Stimulated activated CD4-positive, alpha-beta T cell treated with anti-CD3 and anti-CD28 coated beads, Interleukin-4, amount 100 ng/mL, for 4 hours (primary cell): ENCODE data around the gene IGF2R.

Source experiments
- DNase-seq, 2 experiments: peaks; one replicate each; pipeline ENCODE4 v3.0.0-alpha.2; 2020

The IGF2R gene

DNA sequence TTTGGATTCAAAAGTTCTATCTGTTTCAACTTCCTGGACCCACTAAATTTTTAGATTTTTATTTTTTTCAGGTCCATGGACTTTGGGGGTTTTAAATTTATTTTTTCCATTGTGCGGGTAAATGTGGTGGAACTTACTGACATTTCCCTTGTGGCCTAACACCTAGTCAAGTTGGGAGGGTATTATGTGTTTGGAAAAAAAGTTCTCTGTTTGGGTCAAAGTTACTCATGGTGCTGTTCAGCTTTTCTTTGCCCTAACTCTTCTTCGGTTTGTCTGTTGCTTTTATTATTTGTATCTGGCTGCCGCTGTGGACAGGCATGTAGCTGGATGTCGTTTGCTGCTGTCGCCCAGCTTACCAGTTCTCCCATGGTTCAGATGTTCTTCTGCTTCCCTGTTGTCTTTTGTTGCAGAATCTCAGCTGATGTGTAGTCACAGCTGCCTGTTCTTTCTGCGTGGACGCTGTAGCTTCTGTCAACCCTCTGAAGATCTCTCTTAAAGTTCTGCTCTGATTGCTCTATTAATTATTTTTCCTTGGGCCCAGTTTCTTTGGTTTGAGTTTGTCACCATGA is 7.9 kb downstream of the IGF2R start:
- no peak for DNase-seq

- DNase-seq, result no peak
Observed at GRCh38 chr6:159977255-159977903, 8.5 kb downstream of the IGF2R start.

- DNase-seq, result no peak
Observed at GRCh38 chr6:159977904-159978268, 9.0 kb downstream of the IGF2R start.

GRCh38 chr6:159978291-159979135 is 9.6 kb downstream of the IGF2R start:
- peak; percentile 10 to 45 for DNase-seq

- DNase-seq, result peak; percentile 54 to 71
Observed at GRCh38 chr6:159979136-159979874, 10.4 kb downstream of the IGF2R start.

DNA sequence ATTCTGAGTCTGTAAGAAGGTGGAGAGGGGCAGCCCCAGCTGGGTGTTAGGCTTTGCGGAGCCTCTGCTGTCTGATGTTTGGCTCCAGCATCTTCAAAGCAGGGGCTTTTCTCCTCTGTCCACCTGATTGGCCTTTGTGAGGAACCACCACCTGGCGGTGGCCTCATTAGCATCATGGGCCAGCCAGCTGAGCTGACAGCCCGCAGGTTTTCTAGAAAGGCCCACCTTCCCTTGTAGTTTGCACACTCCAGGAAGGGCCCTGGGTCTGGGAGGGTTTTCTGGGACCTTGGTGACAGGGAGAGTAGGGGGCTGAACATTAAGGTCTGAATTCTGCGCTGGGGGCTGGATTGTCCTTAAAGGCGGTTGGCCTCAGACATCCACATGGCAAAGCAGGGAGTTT is 11.6 kb downstream of the IGF2R start:
- no peak for DNase-seq

DNA sequence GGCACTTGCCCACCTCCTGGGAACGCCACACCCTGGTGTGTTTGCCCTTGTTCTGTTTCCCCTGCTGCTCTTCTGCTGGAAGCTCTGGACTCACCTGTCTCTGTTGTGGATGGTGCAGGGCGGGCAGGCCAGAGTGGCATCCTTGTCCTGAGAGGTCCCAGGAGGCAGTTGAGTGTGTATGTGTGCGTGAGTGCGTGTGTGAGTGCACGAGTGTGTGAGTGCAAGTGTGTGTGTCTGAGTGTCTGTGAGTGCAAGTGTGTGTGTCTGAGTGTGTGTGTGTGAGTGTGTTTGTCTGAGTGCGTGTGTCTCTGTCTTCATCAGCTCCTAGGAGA is 12.2 kb downstream of the IGF2R start:
- no peak for DNase-seq

GRCh38 chr6:159981403-159982245 is 12.7 kb downstream of the IGF2R start:
- peak in 1 of 2 experiments; percentile 59 for DNase-seq

DNA sequence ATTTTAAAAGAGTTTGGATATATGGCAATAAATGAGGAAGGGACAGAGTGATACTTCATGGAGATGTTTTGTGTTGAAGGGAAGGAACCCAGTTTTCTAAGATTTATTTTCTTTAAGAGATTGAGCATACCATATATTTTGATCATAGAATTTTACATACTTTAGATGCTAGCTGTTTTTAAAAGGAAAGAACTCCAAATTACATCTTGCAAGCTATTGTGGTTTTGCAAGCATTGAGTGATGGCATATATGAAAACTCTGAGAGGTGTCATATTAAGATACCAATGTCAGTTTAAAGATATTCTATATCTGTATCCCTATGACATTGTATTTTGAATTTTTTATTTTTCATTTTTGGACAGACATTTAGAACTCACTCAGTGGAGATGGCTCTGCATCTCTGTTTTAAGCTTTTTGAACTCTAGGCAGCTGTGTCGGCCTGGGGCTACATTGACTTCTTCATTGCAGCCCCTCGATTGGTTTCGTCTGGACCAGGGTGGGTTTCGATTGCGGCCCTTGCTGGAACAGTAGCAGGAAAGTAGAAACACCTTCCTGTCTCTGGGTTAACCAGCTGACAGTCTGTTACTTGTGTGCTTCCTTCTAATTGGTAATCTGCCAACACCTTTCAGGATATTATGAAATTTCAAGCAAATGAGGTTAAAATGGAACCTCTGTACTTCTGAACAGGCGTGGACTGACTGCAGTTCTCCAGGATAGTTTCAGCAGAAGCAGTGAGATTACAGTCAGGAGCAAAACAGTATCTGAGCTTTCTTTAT is 14.0 kb downstream of the IGF2R start:
- DNase-seq, result no peak

DNA sequence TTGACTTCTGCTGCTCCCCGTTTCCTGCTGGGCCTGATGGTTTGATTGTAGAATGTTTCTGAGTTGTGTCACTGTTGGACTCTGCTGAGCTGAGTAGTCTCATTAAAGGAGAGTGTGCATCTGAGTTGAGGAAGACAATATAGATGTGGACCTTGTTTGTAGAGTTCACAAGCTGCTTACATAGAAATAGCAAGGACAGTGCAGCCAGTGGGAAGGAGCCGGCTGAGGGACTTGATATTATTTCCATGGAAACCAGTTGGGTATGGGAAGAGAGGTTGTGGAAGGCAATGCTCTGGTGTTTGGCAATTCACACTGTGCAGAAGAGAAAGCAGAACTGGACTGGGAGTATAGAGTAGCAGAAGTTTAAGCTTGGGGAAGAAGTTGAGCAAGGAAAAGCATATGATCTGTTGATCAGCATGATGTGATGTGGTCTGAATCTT is 14.8 kb downstream of the IGF2R start:
- no peak for DNase-seq

GRCh38 chr6:159984268-159984786 is 15.4 kb downstream of the IGF2R start:
- no peak for DNase-seq

- no peak for DNase-seq
Observed at GRCh38 chr6:159985296-159985945, 16.5 kb downstream of the IGF2R start.

DNA sequence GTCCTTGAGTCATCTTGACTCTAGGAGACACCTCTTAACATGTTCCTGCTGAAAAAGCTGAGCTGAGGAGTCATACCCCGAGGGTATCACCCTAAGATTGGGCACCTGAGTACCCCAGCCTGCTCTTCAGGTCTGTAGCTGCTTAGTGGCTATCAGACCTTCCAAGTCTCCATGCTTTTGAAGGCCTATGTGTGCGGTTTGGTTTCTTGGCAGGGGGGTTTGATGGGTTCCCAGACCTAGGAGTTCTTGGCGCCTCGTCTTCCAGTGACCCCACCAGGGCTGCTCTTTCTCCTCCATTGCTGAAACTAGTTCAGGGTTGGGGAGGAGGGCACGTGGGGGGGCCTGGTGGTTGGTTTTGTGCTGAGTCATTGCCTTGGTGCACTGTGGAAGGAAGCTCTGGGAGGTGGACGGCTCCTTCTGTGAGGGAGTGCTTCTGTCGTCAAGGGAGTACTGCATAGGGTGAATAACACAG is 20.1 kb downstream of the IGF2R start:
- no peak for DNase-seq

GRCh38 chr6:159989492-159990480 is 20.9 kb downstream of the IGF2R start:
- no peak for DNase-seq

DNA sequence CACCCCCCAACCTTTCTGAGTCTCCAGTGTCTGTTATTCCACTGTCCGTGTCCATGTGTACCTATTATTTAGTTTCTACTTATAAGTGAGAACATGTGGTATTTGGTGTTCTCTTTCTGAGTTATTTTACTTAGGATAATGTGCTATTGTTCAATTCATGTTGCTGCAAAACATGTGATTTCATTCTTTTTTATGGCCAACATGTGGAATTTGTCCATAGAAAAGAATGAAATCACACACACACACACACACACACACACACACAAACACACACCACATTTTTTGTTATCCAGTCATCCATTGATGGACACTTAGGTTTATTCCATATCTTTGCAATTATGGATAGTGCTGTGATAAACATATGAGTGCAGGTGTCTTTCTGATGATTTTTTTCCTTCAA is 23.5 kb downstream of the IGF2R start:
- DNase-seq, result no peak

- DNase-seq, result no peak
Observed at GRCh38 chr6:159995405-159995804, 26.5 kb downstream of the IGF2R start.

DNA sequence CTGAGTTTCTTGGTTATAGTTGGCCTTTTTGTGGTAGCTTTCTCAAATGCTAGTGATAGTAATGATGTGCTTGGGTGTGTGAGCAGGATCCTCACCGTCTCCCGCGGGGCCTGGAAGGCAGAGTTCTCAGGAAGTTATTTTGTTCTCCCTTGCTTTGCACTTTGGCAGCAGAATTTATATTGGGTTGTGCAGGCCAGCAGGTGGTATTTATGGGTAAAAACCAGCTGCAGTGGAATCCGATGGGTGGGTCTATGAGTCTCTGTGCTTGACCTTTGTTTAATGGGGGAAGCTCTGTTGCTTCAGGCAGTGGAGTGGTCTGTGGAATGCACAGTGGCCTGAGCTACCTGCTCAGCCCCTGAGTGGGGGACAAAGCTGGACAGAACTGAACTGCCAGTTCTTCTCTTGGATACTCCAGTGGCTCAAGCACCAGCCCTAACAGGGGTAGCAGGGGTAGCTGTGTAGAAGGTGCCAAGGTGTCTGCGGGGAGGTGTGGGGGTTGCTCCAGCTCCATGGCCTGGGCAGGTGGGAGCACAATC is 27.3 kb downstream of the IGF2R start:
- DNase-seq, result no peak

DNA sequence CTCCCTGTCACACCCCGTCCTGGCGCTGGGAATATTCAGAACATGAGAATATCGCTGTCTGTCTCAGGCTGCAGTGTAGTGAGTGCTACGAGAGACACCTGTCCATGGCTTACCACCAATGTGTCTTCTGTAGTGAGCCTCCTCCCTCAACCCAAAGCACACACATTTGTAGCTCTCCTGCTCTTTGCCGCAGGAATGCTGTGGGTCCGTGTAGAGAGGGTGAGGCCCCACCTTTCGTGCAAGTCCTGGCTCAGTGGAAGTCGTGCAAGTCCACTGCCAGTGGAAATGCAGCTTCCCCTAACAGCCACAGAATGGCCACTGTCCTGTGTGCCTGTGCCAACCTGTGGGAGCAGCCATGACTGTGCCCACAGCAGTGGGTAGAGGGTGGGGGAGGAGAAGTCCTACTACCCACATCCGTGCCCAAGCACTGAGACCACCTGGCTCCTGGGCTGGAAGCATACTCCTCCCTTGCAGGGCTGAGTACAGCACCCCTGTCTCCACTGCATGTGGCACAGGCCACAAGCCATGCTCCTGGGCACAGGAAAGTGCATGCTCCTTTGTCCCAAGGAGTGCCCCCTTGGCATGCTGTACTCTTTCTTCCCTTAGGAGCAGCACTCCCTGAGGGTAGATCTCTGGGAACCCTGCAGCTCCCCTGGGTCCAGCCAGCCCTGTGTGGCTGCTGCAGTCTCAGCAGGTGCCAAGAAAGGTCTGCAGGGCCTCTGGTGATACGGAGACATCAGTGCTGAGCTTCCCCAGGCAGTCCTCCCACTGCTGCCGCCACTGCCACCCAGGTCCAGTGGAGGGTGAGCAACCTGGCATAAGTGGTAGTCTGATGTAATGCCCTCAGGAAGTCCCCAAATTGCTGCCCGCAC is 28.0 kb downstream of the IGF2R start:
- no peak for DNase-seq
